HepG2 (cell line): ENCODE results near the gene GSTA1. TPM values are rescaled to one million over a fixed set of nuclear protein-coding genes. Genes with fewer than 3 reads are reported as not detected.

Experiments used
- ATRX ChIP-seq: sonication (generic); formaldehyde crosslinking; IDR thresholded peaks from 2 replicates; pipeline ENCODE4 v1.4.0; 2020; ENCODE audit warnings: missing genetic modification reagents, borderline replicate concordance
- ESRRA ChIP-seq: sonication (generic); formaldehyde crosslinking; IDR thresholded peaks from 2 replicates; pipeline ENCODE4 v1.5.1; 2020; ENCODE audit warnings: mild to moderate bottlenecking, low read depth, missing genetic modification reagents
- GABPA ChIP-seq, 2 experiments: IDR thresholded peaks; 2 replicates each; pipeline ENCODE4 v1.6.1; 2011 to 2016; ENCODE audit warnings: low read depth in 2 of 2, low read length in 1 of 2, missing biosample characterization in 1 of 2, missing genetic modification characterization in 1 of 2
- HNF4G ChIP-seq, 2 experiments: sonication (generic) in 1 of 2; formaldehyde crosslinking in 1 of 2; IDR thresholded peaks; 2 replicates each; pipeline versions ENCODE4 v1.4.0 to v1.6.1; 2011 to 2020; ENCODE audit warnings: borderline replicate concordance in 2 of 2, low read depth in 2 of 2, mild to moderate bottlenecking in 2 of 2, low read length in 1 of 2, missing genetic modification reagents in 1 of 2, moderate library complexity in 1 of 2
- HOXA3 ChIP-seq: sonication (generic); formaldehyde crosslinking; IDR thresholded peaks from 2 replicates; pipeline ENCODE4 v1.5.0; 2020; ENCODE audit warnings: missing genetic modification reagents
- KDM1A ChIP-seq: IDR thresholded peaks from 2 replicates; pipeline ENCODE4 v1.6.1; 2016; ENCODE audit warnings: missing compliant biosample characterization
- KIAA2018 ChIP-seq: sonication (generic); formaldehyde crosslinking; IDR thresholded peaks from 2 replicates; pipeline ENCODE4 v1.5.0; 2020; ENCODE audit warnings: mild to moderate bottlenecking, missing genetic modification reagents, borderline replicate concordance
- MYNN ChIP-seq: sonication (generic); formaldehyde crosslinking; IDR thresholded peaks from 2 replicates; pipeline ENCODE4 v1.4.0; 2020; ENCODE audit warnings: mild to moderate bottlenecking, low read depth, missing genetic modification reagents
- POGZ ChIP-seq: sonication (generic); formaldehyde crosslinking; IDR thresholded peaks from 2 replicates; pipeline ENCODE4 v1.4.0; 2020; ENCODE audit warnings: mild to moderate bottlenecking, missing genetic modification reagents
- RBFOX2 ChIP-seq: fragments of 200-400 bp; formaldehyde crosslinking; IDR thresholded peaks from 2 replicates; pipeline ENCODE4 v1.6.1; 2017; ENCODE audit warnings: low read depth, mild to moderate bottlenecking, low read length
- SKI ChIP-seq: fragments of 450-650 bp; IDR thresholded peaks from one replicate; pipeline ENCODE4 v1.6.1; 2018; ENCODE audit warnings: mild to moderate bottlenecking; ENCODE audit not compliant: partially characterized antibody
- STAT5B ChIP-seq: sonication (generic); formaldehyde crosslinking; IDR thresholded peaks from 2 replicates; pipeline ENCODE4 v1.4.0; 2020; ENCODE audit warnings: missing genetic modification reagents
- ZBTB3 ChIP-seq: sonication (generic); formaldehyde crosslinking; IDR thresholded peaks from 2 replicates; pipeline ENCODE4 v1.4.0; 2020; ENCODE audit warnings: low read depth, mild to moderate bottlenecking, moderate library complexity, missing genetic modification reagents, borderline replicate concordance
- ZEB1 ChIP-seq: IDR thresholded peaks from 2 replicates; pipeline ENCODE4 v1.6.1; 2012; ENCODE audit warnings: mild to moderate bottlenecking, low read depth, inconsistent platforms; ENCODE audit not compliant: insufficient replicate concordance
- ZFYVE20 ChIP-seq: sonication (generic); formaldehyde crosslinking; IDR thresholded peaks from 2 replicates; pipeline ENCODE4 v1.8.0; 2023; ENCODE audit warnings: low read depth, mild to moderate bottlenecking, moderate library complexity, missing genetic modification reagents, borderline replicate concordance
- ZNF205 ChIP-seq: IDR thresholded peaks from 2 replicates; pipeline ENCODE4 v1.6.1; 2018; ENCODE audit warnings: missing biosample characterization, missing genetic modification reagents
- ZNF33A ChIP-seq: sonication (generic); formaldehyde crosslinking; IDR thresholded peaks from 2 replicates; pipeline ENCODE4 v1.5.1; 2020; ENCODE audit warnings: missing genetic modification reagents, mild to moderate bottlenecking, moderate library complexity, borderline replicate concordance
- ZNF34 ChIP-seq: sonication (generic); formaldehyde crosslinking; IDR thresholded peaks from 2 replicates; pipeline ENCODE4 v1.4.0; 2020; ENCODE audit warnings: mild to moderate bottlenecking, missing genetic modification reagents, borderline replicate concordance
- ZNF562 ChIP-seq: sonication (generic); formaldehyde crosslinking; IDR thresholded peaks from 2 replicates; pipeline ENCODE4 v1.8.0; 2022; ENCODE audit warnings: missing genetic modification reagents, borderline replicate concordance
- ZNF772 ChIP-seq: sonication (generic); formaldehyde crosslinking; IDR thresholded peaks from 2 replicates; pipeline ENCODE4 v1.5.0; 2020; ENCODE audit warnings: mild to moderate bottlenecking, missing genetic modification reagents
- polyA plus RNA-seq, 8 experiments: library from polyadenylated mRNA; depleted of rRNA in 3 of 8; stranded (reverse) in 7 of 8; unstranded in 1 of 8; fragments of >200 nt; fragmentation: Illumina TruSeq in 4 of 8; extraction: Trizol in 4 of 8; gene quantifications; 2 replicates each; pipeline versions ENCODE4 v1.2.1 to v1.2.3, GENCODE V29; 2011 to 2016; ENCODE audit warnings: low read depth in 4 of 8, missing spikeins in 1 of 8, mixed read lengths in 1 of 8; ENCODE audit not compliant: insufficient read depth in 1 of 8
- total RNA-seq, 5 experiments: library from RNA; depleted of rRNA; stranded (reverse); fragments of >200 nt; fragmentation: Illumina TruSeq; extraction: Trizol; gene quantifications; 2 replicates each; pipeline ENCODE4 v1.2.3, GENCODE V29; 2016; ENCODE audit warnings: low read depth in 1 of 5

Gene GSTA1
- total and polyA plus RNA-seq, 2 of the 13 experiments (the other 11 are each of a cell fraction or from before 2014, with no cell fraction given), result 6.2 to 282 TPM

GRCh38 chr6:52815167-52816092 lies 11.8 kb upstream of the GSTA1 start (continued):
- no peak for TF ChIP-seq MYNN
- TF ChIP-seq ZNF205 (CRISPR knock-in tag), result 0 out of 2 replicates have a peak, but pooled peaks have one; percentile 53
- no peak for TF ChIP-seq ZNF562 (CRISPR knock-in tag)
- no peak for TF ChIP-seq ZFYVE20 (CRISPR knock-in tag)
- TF ChIP-seq ZNF34 (CRISPR knock-in tag), result 0 out of 2 replicates have a peak, but pooled peaks have one; percentile 39
- no peak for TF ChIP-seq ATRX (CRISPR knock-in tag)
- no peak for TF ChIP-seq ZNF772
- peak; percentile 35; the same call in 1 of the 2 replicates for TF ChIP-seq RBFOX2
- TF ChIP-seq ZNF33A (CRISPR knock-in tag), result no peak
- no peak for TF ChIP-seq STAT5B (CRISPR knock-in tag)
- TF ChIP-seq POGZ (CRISPR knock-in tag), result peak; percentile 74
- TF ChIP-seq KIAA2018, result 0 out of 2 replicates have a peak, but pooled peaks have one; percentile 58
- TF ChIP-seq ZEB1, result no peak
- no peak for TF ChIP-seq GABPA (IDR thresholded peaks at IDR 0.05; ENCODE audit: low read depth, low read length)
- no peak; the same call in 1 of the 2 replicates for TF ChIP-seq GABPA (CRISPR knock-in tag; IDR thresholded peaks at IDR 0.05; ENCODE audit: low read depth)
- 0 out of 2 replicates have a peak, but pooled peaks have one; percentile 42 for TF ChIP-seq KDM1A (CRISPR knock-in tag)
- TF ChIP-seq HOXA3 (CRISPR knock-in tag), result peak; percentile 69
- peak; percentile 87 for TF ChIP-seq HNF4G (IDR thresholded peaks at IDR 0.05; ENCODE audit: borderline replicate concordance, low read depth, low read length)
- TF ChIP-seq HNF4G (CRISPR knock-in tag; IDR thresholded peaks at IDR 0.05; ENCODE audit: borderline replicate concordance, low read depth), result peak; percentile 43; the same call in 1 of the 2 replicates
- peak; percentile 59 for TF ChIP-seq SKI
- TF ChIP-seq ZBTB3 (CRISPR knock-in tag), result no peak
- TF ChIP-seq ESRRA (CRISPR knock-in tag), result peak; percentile 22; the same call in 1 of the 2 replicates
